HG02938 (cell line): ENCODE results near the gene MMP23B.

ENCODE experiments used
- ATAC-seq: cut with Tn5 transposase; IDR thresholded peaks from one replicate; pipeline ENCODE4 v1.9.1; 2021; ENCODE audit warnings: mild to moderate bottlenecking, moderate library complexity; ENCODE audit not compliant: unreplicated experiment

Gene MMP23B

DNA sequence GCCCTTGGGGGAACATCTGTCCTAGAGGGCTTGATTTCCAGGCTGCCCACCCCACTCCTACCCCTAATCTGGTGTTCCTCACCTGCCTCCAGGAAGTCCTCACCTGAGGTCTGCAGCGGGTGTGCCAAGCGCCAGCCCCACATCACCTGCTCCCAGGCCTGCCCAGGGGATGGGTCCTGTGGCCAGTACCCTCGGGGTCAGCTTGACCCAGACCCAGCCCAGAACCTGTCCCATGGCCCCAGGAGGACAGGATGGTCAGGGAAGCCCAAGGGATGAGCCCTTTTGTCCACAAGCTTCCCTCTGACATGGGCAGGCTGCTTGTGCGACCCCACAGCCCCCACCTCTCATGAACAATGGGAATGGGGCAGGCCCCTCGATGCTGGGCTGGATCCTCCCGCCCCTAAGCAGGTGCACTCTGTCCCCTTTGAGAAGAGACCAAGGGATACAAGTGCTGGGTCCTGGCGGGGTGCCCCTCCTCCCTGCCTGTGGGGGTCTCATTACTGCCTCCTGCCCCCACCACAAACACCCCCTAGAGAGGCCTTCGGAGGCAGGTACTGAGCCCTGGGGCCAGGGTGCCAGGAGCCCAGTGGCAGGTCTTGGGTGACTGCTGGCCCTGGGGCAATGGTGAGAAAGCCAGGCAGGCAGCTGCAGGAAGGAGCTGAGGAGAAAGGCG, 13.4 kb upstream of the MMP23B start:
- ATAC-seq: no peak

DNA sequence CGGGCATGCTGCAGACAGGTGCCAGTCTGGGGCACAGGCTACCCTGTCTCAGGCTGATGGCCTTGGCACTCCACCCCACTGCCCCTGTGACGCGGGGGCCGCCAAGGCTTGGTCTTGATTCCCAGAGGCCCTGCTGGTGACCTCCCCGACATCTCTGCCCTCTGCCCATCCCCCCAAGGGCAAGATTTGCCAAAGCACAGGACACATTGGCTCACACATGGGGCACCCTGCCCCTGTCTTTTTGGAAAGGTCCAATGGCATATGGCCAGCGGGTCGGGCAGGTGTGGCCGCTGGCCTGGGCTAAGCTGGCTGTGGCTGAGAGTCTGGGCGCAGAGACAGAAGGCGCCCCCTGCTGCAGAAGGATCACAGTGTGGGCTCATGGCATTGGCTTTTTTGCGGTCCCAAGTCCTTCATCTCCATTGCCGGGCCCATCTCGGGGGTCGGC, 12.0 kb upstream of the MMP23B start:
- no peak for ATAC-seq

DNA sequence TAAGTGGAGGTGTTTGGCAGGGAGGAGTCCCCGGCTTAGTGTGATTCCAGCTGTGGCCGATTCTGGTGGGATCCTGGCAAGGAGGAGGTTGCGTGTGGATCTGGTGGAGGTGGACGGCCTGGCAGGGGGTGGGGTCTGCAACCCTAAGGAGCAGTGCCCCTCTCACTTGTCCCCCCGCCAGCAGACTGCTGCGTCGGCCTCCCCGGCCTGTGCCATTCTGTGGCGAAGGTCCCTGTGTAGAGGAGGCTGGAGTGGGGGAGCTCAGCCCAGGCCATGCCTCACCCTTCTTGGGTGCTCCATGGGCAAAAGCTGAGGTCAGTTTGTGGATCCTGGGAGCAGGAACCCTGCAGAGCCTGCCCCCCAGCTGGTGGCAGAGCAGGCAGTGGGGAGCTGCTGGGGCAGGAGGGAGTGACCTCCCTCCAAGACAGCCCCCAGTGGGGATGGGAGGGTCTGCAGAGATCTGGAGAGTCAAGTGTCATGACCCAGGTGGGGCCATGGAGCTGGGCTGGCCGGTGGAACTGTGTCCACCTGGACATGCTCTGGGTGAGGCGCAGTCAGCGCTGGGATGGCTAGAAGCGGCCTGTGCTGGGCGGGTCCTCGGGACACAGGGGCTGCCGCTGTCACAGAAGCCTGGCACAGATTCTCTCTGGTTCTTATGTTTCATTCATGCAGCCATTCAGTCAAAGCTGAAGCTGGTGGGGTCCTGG, 11.4 kb upstream of the MMP23B start:
- ATAC-seq: no peak

DNA sequence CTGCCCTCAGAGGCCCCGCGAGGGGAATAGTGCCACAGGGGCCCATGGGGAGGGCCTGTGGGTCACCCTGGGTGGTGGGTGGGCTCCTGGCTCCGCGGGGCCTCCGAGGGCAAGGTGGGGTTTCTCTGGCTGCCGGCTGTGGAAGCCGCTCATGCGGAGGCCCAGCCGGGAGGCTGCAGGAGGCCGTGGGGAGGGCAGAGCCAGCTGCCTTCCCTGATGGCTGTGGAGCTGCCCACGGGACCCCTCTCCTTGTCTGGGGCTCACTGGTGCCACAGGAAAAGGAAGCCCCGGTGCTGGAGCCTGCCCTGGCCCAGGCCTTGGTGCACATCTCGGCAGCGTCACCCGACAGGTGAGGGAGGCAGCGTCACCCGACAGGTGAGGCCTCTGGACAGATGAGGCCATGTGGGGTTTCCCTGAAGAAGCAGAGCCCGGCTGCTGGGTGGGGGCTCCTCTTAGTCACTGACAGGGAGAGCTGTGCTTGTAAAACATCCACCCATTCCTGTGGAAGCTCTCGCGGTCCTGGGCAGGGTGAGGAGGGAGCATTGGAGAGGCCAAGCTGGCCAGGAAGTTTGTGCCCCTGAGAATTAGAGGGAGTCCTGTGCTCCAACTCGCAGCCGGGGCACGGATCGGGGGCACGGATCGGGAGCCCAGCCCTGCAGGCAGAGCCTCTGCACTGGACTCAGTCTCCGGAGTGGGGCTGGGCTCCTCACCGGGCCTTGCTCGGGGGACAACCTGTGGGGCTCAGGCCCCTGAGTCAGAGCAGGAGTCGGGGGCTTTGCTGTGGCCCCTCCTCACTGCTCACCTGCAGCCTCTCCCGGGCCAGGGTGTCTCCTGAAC, 10.6 kb upstream of the MMP23B start:
- ATAC-seq: no peak

DNA sequence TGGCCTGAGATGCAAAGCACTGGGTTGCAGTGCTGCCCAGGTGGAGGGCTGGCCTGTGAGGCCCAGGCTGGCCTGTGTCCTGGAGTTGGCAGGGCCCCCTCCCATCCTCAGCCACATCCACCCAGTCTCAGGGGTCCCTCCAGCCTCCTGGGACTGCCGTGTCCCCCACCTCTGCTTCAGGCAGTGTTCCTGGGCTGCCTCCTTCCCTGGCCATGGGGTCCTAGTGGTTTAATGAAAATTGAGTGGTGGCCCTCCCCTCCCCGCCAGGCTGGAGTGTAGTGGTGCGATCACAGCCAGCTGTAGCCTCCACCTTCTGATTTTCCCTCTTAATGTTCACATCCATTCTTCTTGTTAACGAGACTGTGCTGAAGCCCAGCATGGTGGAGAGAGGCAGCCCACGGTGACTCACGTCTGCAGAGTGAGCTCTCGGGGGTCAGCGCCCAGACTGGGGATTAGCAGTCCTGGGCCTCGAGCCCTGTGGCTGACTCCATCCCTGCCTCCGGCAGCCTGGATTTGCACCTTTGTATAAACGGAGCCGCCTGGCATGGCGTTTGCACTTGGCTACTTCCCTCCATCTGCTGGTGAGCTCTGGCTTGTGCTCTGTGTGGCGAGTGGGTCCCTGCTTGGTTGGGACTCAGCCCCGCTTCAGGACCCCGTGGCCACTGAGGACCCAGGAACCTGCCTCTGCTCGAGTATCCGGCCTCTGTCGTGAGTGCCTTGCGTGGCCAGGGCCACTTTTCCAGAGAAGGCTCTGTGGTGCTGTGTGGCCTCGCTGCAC, 9.8 kb upstream of the MMP23B start:
- no peak for ATAC-seq

DNA sequence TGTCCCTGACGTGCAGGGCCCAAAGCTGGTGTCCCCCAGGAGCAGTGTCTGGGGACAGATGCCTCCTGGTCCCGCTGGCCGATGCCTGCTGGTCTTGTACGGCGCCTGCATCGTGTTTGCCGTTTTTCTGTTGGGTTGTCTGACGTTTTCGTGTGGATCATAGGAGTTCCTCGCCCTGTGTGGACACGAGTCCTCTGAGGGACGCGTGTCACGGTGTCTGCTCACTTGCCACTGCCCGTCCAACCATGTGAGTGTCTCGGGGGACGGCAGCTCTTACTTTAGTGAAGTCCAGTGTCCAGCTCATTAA, 9.2 kb upstream of the MMP23B start:
- ATAC-seq: no peak

DNA sequence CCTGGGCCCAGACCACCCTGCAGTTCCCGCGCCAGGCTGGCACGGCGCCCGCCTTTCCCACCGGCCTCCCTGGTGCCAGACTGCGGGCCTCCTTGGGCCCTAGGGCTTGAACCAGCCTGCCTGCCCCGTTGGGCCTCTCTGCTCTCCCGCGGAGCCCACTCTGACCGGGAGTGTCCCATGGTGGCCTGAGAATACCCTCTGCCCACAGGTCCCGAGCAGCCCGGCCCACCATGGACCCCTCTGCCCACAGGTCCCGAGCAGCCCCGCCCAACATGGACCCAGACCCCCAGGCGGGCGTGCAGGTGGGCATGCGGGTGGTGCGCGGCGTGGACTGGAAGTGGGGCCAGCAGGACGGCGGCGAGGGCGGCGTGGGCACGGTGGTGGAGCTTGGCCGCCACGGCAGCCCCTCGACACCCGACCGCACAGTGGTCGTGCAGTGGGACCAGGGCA, 8.8 kb upstream of the MMP23B start:
- no peak for ATAC-seq

- ATAC-seq: no peak
Measured at GRCh38 chr1:1623631-1624442, 8.1 kb upstream of the MMP23B start.

- no peak for ATAC-seq
Measured at GRCh38 chr1:1624443-1625403, 7.2 kb upstream of the MMP23B start.

DNA sequence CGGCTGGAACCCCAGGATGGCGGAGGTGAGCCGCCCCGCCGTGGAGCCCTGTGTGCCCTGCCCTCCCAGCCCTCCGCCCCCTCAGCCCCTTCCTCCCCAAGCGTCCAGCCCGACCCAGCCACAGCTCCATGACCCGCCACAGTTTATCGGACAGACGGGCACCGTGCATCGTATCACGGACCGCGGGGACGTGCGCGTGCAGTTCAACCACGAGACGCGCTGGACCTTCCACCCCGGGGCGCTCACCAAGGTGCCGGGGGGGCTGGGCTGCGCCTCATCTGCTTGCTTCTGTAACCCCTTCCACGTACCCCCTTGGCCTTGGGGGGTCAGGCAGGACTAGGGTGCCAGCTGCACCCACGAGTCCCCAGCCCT, 6.6 kb upstream of the MMP23B start:
- ATAC-seq: no peak

- no peak for ATAC-seq
Measured at GRCh38 chr1:1625824-1626206, 6.2 kb upstream of the MMP23B start.

DNA sequence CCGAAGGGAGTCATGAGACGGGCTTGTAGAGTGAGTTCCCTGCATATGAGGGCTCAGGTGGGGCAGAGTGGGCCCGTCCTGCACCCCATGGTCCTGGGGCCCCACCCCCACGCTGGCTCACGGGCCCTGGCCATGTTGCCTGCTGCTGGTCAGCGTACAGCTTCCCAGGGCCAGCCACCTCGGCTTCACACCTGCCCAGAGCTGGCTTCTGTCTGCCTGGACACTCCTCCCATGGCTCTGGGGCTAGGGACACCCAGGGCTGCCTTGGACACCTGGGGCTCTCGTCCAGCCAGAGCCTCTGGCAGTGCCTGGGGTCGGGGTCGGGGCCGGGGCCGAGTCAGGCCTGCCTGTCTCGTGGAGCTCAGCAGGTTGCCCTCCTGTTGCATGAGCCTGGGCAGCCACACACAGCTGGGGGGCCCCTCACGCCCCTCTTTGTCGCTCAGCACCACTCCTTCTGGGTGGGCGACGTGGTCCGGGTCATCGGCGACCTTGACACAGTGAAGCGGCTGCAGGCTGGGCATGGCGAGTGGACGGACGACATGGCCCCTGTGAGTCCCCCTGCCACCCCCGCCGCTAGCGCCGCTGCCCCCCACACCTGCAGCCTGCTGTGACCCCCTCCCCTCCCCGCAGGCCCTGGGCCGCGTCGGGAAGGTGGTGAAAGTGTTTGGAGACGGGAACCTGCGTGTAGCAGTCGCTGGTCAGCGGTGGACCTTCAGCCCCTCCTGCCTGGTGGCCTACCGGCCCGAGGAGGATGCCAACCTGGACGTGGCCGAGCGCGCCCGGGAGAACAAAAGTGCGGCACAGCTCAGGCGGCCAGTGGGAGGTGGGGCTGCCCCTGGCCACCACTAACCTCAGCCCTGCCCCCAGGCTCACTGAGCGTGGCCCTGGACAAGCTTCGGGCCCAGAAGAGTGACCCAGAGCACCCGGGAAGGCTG, 5.5 kb upstream of the MMP23B start:
- no peak for ATAC-seq

- ATAC-seq: no peak
Measured at GRCh38 chr1:1627261-1627828, 4.6 kb upstream of the MMP23B start.

DNA sequence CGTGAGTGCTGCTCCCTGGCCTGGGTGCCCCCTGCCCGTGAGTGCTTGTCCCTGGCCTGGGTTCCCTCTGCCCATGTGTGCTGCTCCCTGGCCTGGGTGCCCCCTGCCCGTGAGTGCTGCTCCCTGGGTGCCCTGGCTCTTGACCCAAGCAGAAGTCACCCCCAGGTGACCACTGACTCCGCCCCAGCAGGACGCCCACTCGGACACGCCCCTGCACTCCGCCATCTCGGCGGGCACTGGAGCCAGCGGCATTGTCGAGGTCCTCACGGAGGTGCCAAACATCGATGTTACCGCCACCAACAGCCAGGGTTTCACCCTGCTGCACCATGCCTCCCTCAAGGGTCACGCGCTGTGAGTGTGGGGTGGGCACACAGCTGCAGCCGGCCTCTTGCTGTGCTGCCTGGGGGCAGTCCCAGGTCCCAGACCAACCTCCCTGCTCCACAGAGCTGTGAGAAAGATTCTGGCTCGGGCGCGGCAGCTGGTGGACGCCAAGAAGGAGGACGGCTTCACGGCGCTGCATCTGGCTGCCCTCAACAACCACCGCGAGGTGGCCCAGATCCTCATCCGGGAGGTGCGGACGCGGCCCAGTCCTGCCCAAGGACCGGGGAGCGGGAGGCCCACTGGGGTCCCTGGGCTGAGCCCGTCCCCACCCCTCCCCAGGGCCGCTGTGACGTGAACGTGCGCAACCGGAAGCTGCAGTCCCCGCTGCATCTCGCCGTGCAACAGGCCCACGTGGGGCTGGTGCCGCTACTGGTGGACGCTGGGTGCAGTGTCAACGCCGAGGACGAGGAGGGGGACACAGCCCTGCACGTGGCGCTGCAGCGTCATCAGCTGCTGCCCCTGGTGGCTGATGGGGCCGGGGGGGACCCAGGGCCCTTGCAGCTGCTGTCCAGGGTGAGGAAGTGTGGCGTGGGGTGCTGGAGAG, 3.9 kb upstream of the MMP23B start:
- no peak for ATAC-seq

DNA sequence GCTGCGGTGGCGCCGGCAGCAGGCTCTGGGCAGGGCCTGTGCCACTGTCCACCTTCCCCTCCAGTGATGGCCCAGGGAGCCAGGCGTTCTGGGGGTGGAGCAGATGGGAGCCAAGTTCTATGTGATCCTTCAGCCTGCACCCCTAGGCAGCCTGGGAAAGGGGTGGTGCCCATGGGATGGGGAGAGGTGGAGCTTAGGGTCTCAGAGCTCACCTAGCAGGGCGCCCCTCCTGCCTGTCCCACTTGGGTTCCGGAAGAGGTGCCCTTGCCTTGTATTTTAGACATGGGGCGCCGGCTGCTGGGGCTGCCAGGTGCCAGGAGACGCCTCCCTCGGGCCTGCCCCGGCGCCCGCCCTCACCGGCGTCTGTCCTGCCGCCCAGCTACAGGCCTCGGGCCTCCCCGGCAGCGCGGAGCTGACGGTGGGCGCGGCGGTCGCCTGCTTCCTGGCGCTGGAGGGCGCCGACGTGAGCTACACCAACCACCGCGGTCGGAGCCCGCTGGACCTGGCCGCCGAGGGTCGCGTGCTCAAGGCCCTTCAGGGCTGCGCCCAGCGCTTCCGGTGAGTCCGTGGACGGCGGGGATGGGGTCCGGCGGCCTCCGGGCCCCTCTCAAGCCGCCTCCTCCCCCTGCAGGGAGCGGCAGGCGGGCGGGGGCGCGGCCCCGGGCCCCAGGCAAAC, 3.1 kb upstream of the MMP23B start:
- no peak for ATAC-seq
